ENCODE measurements around the gene CAP2.

CAP2 gene

GRCh38 chr6:17596085-17596484 lies 202.7 kb downstream of the CAP2 start:
- no peaks in the 10 kb centered on the region for H3K36me3 ChIP-seq (ENCODE audit: insufficient read depth, low read length)
- H3K4me2 ChIP-seq (ENCODE audit: low read length), result no peak overlapping the region
- H3K27me3 ChIP-seq (ENCODE audit: insufficient read depth, low read length), result no peaks in the 10 kb centered on the region
- H3K9ac ChIP-seq (ENCODE audit: low read length), result no peak overlapping the region
- H3F3A ChIP-seq (ENCODE audit: insufficient read depth, low read length), result no peaks in the 10 kb centered on the region
- H3K79me2 ChIP-seq (ENCODE audit: insufficient read depth, low read length), result no peaks in the 10 kb centered on the region
- TF ChIP-seq, protein P1, sequence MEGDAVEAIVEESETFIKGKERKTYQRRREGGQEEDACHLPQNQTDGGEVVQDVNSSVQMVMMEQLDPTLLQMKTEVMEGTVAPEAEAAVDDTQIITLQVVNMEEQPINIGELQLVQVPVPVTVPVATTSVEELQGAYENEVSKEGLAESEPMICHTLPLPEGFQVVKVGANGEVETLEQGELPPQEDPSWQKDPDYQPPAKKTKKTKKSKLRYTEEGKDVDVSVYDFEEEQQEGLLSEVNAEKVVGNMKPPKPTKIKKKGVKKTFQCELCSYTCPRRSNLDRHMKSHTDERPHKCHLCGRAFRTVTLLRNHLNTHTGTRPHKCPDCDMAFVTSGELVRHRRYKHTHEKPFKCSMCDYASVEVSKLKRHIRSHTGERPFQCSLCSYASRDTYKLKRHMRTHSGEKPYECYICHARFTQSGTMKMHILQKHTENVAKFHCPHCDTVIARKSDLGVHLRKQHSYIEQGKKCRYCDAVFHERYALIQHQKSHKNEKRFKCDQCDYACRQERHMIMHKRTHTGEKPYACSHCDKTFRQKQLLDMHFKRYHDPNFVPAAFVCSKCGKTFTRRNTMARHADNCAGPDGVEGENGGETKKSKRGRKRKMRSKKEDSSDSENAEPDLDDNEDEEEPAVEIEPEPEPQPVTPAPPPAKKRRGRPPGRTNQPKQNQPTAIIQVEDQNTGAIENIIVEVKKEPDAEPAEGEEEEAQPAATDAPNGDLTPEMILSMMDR (IDR thresholded peaks at IDR 0.05; ENCODE audit: low read length), result no peak
- TF ChIP-seq EZH2 (IDR thresholded peaks at IDR 0.05; ENCODE audit: borderline replicate concordance, low read length), result no peak
- no peaks in the 10 kb centered on the region for H4K20me1 ChIP-seq (ENCODE audit: insufficient read depth, low read length)
- H3K9me2 ChIP-seq (ENCODE audit: low read depth, low read length), result no peaks in the 10 kb centered on the region
- no peaks in the 10 kb centered on the region for H3K9me3 ChIP-seq (ENCODE audit: low read length)
- H3K27ac ChIP-seq (ENCODE audit: low read depth, low read length, poor library complexity, severe bottlenecking), result no peak overlapping the region
- no peak overlapping the region for H2AFZ ChIP-seq (ENCODE audit: low read length)
- peaks cover 6% of the 10 kb centered on the region for H3K4me1 ChIP-seq (ENCODE audit: insufficient read depth, low read length, severe bottlenecking)
- no peak overlapping the region for H3K4me3 ChIP-seq (ENCODE audit: low read depth, low read length, poor library complexity, severe bottlenecking)

GRCh38 chr6:17599877-17600526 lies 206.6 kb downstream of the CAP2 start, which contains the start of gene FAM8A1:
TSS of gene FAM8A1 (plus strand) at chr6:17600302. CDS start at chr6:17600410, 108 bp downstream.
- H3K9me3 ChIP-seq (ENCODE audit: low read length), result no peaks in the 10 kb centered on the region
- peaks cover 8% of the 10 kb centered on the region for H3K79me2 ChIP-seq (ENCODE audit: insufficient read depth, low read length)
- no peaks in the 10 kb centered on the region for H3K27me3 ChIP-seq (ENCODE audit: insufficient read depth, low read length)
- no peaks in the 10 kb centered on the region for H3K9me2 ChIP-seq (ENCODE audit: low read depth, low read length)
- H2AFZ ChIP-seq (ENCODE audit: low read length), result peak within 1 kb of the TSS; percentile 98
- H3K4me1 ChIP-seq (ENCODE audit: insufficient read depth, low read length, severe bottlenecking), result peaks cover 26% of the 10 kb centered on the region
- peak within 1 kb of the TSS; percentile 90 for H3K4me2 ChIP-seq (ENCODE audit: low read length)
- H4K20me1 ChIP-seq (ENCODE audit: insufficient read depth, low read length), result no peaks in the 10 kb centered on the region
- no peak for TF ChIP-seq EZH2 (IDR thresholded peaks at IDR 0.05; ENCODE audit: borderline replicate concordance, low read length)
- TF ChIP-seq, protein P1 (IDR thresholded peaks at IDR 0.05; ENCODE audit: low read length), result no peak
- H3K9ac ChIP-seq (ENCODE audit: low read length), result peak within 1 kb of the TSS; percentile 66
- peaks cover 15% of the 10 kb centered on the region; the same call in 1 of the 2 replicates for H3K36me3 ChIP-seq (ENCODE audit: insufficient read depth, low read length)
- peak within 1 kb of the TSS; percentile 75 for H3K4me3 ChIP-seq (ENCODE audit: low read depth, low read length, poor library complexity, severe bottlenecking)
- peak within 1 kb of the TSS; percentile 0 for H3K27ac ChIP-seq (ENCODE audit: low read depth, low read length, poor library complexity, severe bottlenecking)
- H3F3A ChIP-seq (ENCODE audit: insufficient read depth, low read length), result no peaks in the 10 kb centered on the region

- H3K36me3 ChIP-seq (ENCODE audit: insufficient read depth, low read length), result peaks cover 21% of the 10 kb centered on the region
- peaks cover 8% of the 10 kb centered on the region for H3K79me2 ChIP-seq (ENCODE audit: insufficient read depth, low read length)
- peak overlapping the region; percentile 90 for H3K4me2 ChIP-seq (ENCODE audit: low read length)
- no peaks in the 10 kb centered on the region for H3K9me3 ChIP-seq (ENCODE audit: low read length)
- peak overlapping the region; percentile 0 for H3K27ac ChIP-seq (ENCODE audit: low read depth, low read length, poor library complexity, severe bottlenecking)
- H3K4me1 ChIP-seq (ENCODE audit: insufficient read depth, low read length, severe bottlenecking), result peaks cover 26% of the 10 kb centered on the region
- no peaks in the 10 kb centered on the region for H4K20me1 ChIP-seq (ENCODE audit: insufficient read depth, low read length)
- H3F3A ChIP-seq (ENCODE audit: insufficient read depth, low read length), result no peaks in the 10 kb centered on the region
- no peak overlapping the region for H2AFZ ChIP-seq (ENCODE audit: low read length)
- no peaks in the 10 kb centered on the region for H3K27me3 ChIP-seq (ENCODE audit: insufficient read depth, low read length)
- H3K9ac ChIP-seq (ENCODE audit: low read length), result peak overlapping the region; percentile 63
- no peaks in the 10 kb centered on the region for H3K9me2 ChIP-seq (ENCODE audit: low read depth, low read length)
- H3K4me3 ChIP-seq (ENCODE audit: low read depth, low read length, poor library complexity, severe bottlenecking), result peak overlapping the region; percentile 75
- TF ChIP-seq, protein P1 (IDR thresholded peaks at IDR 0.05; ENCODE audit: low read length), result no peak
- TF ChIP-seq EZH2 (IDR thresholded peaks at IDR 0.05; ENCODE audit: borderline replicate concordance, low read length), result no peak
Measured at GRCh38 chr6:17600527-17601385, 207.4 kb downstream of the CAP2 start.

All from OCI-LY1 (cell line).